Esophagus muscularis mucosa (tissue), 3 donors: Measurements from ENCODE around the gene TBC1D22A.

Experiments
- EP300 ChIP-seq: sonication (generic); formaldehyde crosslinking; IDR thresholded peaks from one replicate; pipeline ENCODE4 v1.6.1; 2017; ENCODE audit warnings: antibody characterized with exemption
- TF ChIP-seq, protein P1 (sequence below), 3 experiments: fragments of 200-600 bp in 2 of 3; fragments of 450-650 bp in 1 of 3; sonication (generic) in 2 of 3; IDR thresholded peaks; one replicate each; pipeline ENCODE4 v1.5.1; 2017 to 2019; ENCODE audit warnings: antibody characterized with exemption in 3 of 3, mild to moderate bottlenecking in 2 of 3, moderate library complexity in 1 of 3

DNA sequence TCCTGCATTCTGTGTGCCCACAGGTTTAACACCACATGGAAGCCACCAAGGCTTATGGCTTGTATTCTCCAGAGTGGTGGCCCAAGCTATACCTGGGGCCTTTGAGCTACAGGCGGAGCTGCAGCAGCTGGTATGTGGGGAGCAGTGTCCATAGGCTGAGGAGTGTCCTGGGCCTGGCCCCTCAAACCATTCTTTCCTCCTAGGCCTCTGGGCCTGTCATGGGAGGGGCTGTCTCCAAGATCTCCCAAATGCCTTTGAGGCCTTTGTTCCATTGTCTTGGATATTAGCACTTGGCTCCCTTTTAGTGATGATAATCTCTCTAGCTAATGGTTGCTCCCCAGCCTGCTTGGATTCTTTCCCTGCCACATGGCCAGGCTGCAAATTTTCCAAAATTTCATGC lies 6.4 kb upstream of the TBC1D22A start:
- TF ChIP-seq EP300, result no peak
- TF ChIP-seq, protein P1, sequence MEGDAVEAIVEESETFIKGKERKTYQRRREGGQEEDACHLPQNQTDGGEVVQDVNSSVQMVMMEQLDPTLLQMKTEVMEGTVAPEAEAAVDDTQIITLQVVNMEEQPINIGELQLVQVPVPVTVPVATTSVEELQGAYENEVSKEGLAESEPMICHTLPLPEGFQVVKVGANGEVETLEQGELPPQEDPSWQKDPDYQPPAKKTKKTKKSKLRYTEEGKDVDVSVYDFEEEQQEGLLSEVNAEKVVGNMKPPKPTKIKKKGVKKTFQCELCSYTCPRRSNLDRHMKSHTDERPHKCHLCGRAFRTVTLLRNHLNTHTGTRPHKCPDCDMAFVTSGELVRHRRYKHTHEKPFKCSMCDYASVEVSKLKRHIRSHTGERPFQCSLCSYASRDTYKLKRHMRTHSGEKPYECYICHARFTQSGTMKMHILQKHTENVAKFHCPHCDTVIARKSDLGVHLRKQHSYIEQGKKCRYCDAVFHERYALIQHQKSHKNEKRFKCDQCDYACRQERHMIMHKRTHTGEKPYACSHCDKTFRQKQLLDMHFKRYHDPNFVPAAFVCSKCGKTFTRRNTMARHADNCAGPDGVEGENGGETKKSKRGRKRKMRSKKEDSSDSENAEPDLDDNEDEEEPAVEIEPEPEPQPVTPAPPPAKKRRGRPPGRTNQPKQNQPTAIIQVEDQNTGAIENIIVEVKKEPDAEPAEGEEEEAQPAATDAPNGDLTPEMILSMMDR (IDR thresholded peaks at IDR 0.05), result no peak
